Measurements from ENCODE around the gene RALGAPA2. TPM values are rescaled to one million over a fixed set of nuclear protein-coding genes. Genes with fewer than 3 reads are reported as not detected.

Gene RALGAPA2
- total and polyA plus RNA-seq, 8 donors: 9.6 to 41.7 (median 24.5) TPM

GRCh38 chr20:20612251-20612650 is 100.2 kb downstream of the RALGAPA2 start:
- DNase-seq (no peak), FAIRE-seq (no peak), ATAC-seq (no peak)
- TF ChIP-seq CTCF (IDR thresholded peaks at IDR 0.05): no peak
- Histone ChIP-seq H3K36me3 (peaks cover 0 to 19% (median 0%) of the 10 kb centered on the region in 3 donors), H3K4me3 (no peak overlapping the region), H3K27ac (no peak overlapping the region), H3K4me1 (no peaks in the 10 kb centered on the region), H3K27me3 (no peaks in the 10 kb centered on the region), H3K9me3 (no peaks in the 10 kb centered on the region)
- 60 to 65% methylated on average over 2 of the region's 2 CpGs for WGBS, 2 donors
- intact Hi-C loops (cut with DNase I): no loop called here

GRCh38 chr20:20611167-20611566 is 101.3 kb downstream of the RALGAPA2 start:
- intact Hi-C loops (cut with DNase I): no loop called here
- ATAC-seq: peak; percentile 40 to 84 (median 72)
- 57 to 71% methylated on average over 1 of the region's 1 CpG for WGBS, 2 donors

GRCh38 chr20:20609522-20609921 is 102.9 kb downstream of the RALGAPA2 start:
- ATAC-seq: no peak
- no peak for FAIRE-seq
- Histone ChIP-seq H3K27me3 (no peaks in the 10 kb centered on the region), H3K27ac (no peak overlapping the region), H3K4me3 (no peak overlapping the region), H3K9me3 (no peaks in the 10 kb centered on the region), H3K4me1 (no peaks in the 10 kb centered on the region), H3K36me3 (peaks cover 0 to 6% (median 0%) of the 10 kb centered on the region in 3 donors)
- 94 to 98% methylated on average over 6 of the region's 6 CpGs for WGBS, 2 donors
- TF ChIP-seq CTCF (IDR thresholded peaks at IDR 0.05): no peak
- intact Hi-C loops (cut with DNase I): no loop called here
- no peak for DNase-seq

More at GRCh38 chr20:20611167-20611566, 101.3 kb downstream of the RALGAPA2 start:
- Histone ChIP-seq H3K4me1 (no peaks in the 10 kb centered on the region), H3K27ac (no peak overlapping the region), H3K36me3 (peaks cover 0 to 17% (median 0%) of the 10 kb centered on the region in 3 donors), H3K4me3 (no peak overlapping the region), H3K27me3 (no peaks in the 10 kb centered on the region), H3K9me3 (no peaks in the 10 kb centered on the region)
- FAIRE-seq (no peak), DNase-seq (no peak)
- TF ChIP-seq CTCF (IDR thresholded peaks at IDR 0.05): no peak

- peaks cover 0 to 12% (median 0%) of the 10 kb centered on the region in 3 donors for H3K36me3 ChIP-seq
- ATAC-seq (no peak), FAIRE-seq (no peak), DNase-seq (no peak)
- H3K9me3 ChIP-seq: no peaks in the 10 kb centered on the region
- no peaks in the 10 kb centered on the region for H3K4me1 ChIP-seq
- intact Hi-C loops (cut with DNase I): no loop called here
- H3K4me3 ChIP-seq: no peak overlapping the region
- 95% methylated on average over 4 of the region's 4 CpGs for WGBS, 2 donors
- H3K27ac ChIP-seq: no peak overlapping the region
- no peak for TF ChIP-seq CTCF (IDR thresholded peaks at IDR 0.05)
- no peaks in the 10 kb centered on the region for H3K27me3 ChIP-seq
Observed at GRCh38 chr20:20608641-20609040, 103.8 kb downstream of the RALGAPA2 start.

- Histone ChIP-seq H3K27me3 (no peaks in the 10 kb centered on the region), H3K4me3 (no peak overlapping the region), H3K9me3 (no peaks in the 10 kb centered on the region), H3K27ac (no peak overlapping the region), H3K4me1 (no peaks in the 10 kb centered on the region), H3K36me3 (peaks cover 0 to 12% (median 0%) of the 10 kb centered on the region in 3 donors)
- intact Hi-C loops (cut with DNase I): no loop called here
- no peak for ATAC-seq
- no peak for FAIRE-seq
- no peak for TF ChIP-seq CTCF (IDR thresholded peaks at IDR 0.05)
- WGBS, 2 donors: 95 to 96% methylated on average over 1 of the region's 1 CpG
- DNase-seq: no peak
Observed at GRCh38 chr20:20608041-20608440, 104.4 kb downstream of the RALGAPA2 start.

All from pancreas (tissue), 10 donors.